Renal cortical epithelial cell (primary cell): ENCODE data around the gene PRPF19. TPM values are rescaled to one million over a fixed set of nuclear protein-coding genes. Genes with fewer than 3 reads are reported as not detected.
A peak's percentile ranks its signal among the peaks of the same experiment; 100 is the strongest.

Experiments used
- DNase-seq: peaks from one replicate; pipeline ENCODE4 v3.0.0-alpha.2; 2011; ENCODE audit warnings: low read depth
- total RNA-seq: library from RNA; depleted of rRNA; stranded (reverse); fragments of >200 nt; gene quantifications from 2 replicates; pipeline ENCODE4 v1.2.3, GENCODE V29; 2014

The PRPF19 gene
- 32.6 and 49.8 TPM in 2 replicates for total RNA-seq

DNA sequence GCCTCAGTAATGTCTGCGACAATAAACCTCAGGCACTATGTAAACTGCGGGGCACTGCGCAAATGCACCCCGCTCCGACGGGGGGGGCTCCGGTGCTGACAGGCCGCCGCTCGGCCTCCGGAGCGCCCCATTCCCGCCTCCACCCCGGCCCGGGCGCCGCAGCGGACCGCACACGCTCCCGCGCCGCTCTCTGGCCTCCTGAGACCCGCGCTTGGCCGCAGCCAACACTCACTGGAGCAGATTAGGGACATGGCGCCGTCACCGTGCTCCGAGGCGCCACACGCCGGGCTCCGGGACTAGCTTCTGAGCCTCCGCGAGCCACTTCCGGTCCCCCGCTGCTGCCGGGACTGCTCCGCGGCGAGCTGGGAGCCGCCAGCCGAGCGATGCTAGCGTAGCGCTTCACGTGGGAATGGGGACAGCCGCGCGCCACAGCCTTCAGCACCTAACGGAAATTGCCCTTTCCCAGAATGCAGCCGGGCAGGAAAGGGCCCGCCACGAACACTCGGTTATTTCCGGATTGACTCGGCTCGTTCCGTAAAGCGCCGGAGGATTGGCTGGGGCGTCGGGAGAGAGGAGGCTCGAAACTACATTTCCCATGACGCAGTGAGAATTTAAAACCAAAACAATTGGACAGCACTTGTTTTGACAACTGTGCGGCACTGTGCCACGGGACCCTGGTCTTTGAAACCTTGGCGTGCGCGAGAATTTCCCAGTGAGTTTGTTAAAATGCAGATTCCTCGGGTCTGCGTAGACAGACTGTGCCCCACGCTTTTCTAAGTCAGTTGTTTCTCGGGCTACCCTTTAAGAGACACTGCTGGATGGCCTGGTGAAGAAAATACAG lies at the start of gene PRPF19:
TSS of gene PRPF19 (minus strand) at position 454 of the 841 bp plus-strand sequence. CDS start at position 251, 203 bp downstream.
- DNase-seq, result peak; percentile 95

- no peak for DNase-seq
These were observed 49.2 kb upstream of the PRPF19 start for GRCh38 chr11:60955571-60955970.

GRCh38 chr11:60954421-60954820 lies 48.0 kb upstream of the PRPF19 start:
- DNase-seq, result no peak

- DNase-seq, result no peak
These were observed 47.4 kb upstream of the PRPF19 start for GRCh38 chr11:60953781-60954180.

GRCh38 chr11:60952742-60953170 lies 46.4 kb upstream of the PRPF19 start:
- no peak for DNase-seq

DNA sequence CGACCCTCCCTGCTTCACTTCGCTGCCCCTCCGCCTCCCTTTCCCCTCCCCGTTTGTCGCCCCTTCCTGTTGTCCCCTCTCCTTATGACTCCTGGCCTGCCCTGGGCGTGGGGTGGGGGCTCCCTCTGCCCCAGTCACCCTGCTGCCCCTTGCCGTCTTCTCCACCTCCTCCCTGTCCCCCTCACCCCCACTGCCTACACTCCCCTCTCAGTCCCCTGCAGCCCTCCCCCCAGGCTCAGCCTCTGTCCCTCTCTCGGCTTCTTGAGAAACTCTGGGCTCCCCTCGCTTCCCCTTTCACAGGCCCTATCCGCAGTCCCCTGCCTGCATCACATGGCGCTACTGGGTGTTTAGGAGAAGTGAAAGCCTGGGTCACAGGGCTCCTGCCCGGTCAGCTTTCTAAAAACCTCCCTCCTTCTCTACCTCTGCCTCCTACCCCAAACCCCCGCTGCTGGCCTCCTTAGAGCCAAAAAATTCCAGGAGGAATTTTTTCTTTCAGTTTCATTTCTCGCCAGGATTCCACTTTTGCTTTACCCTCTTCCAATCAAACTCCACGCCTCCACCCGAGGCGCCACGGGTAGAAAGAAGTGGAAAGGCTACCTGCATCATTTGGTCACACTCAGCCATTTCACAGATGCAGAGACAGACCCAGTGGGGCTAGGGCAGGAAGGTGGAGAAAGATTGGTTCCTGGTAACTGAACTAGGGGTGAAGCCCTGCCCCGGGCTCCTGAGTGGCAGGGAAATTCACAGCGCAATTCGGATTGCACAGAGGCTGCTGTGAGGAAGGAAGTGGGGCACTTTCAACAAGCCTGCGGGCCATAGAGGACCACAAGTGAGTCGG lies 45.7 kb upstream of the PRPF19 start, which contains the start of gene SLC15A3:
TSS of gene SLC15A3 (minus strand) at position 273 of the 838 bp plus-strand sequence. CDS start 625 bp downstream, outside the sequence.
- no peak for DNase-seq

GRCh38 chr11:60951606-60951903 lies 45.2 kb upstream of the PRPF19 start:
- DNase-seq, result no peak

DNA sequence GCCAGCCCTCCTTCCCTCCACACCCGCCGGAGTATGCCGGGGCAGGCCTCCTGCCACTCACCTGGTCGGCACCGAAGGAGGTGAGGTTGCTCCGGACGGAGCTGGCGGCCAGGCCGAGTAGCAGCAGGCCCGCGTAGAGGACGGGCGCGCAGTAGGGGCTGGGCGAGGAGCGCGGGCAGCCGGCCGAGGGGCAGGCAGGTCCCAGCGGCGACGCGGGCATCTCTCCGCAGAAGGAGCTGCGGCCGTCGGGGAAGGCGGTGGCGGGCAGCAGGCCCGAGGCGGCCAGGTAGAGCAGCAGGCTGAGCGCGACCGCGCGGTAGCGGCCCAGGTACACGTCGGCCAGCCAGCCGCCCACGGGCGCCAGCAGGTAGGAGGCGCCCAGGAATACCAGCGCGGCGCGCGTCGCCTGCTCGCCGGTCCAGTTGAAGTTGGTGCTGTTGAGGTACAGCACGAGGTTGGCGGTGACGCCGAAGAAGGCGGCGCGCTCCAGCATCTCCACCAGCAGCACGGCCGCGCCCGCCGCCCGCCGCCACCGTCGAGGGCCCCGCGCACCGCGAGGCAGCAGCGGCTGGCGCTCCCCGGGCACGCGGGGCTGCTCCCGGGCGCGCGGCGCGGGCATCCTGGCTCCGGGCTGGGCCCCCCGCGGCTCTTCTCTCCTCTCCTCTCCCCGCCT lies 44.7 kb upstream of the PRPF19 start:
- DNase-seq, result no peak

DNA sequence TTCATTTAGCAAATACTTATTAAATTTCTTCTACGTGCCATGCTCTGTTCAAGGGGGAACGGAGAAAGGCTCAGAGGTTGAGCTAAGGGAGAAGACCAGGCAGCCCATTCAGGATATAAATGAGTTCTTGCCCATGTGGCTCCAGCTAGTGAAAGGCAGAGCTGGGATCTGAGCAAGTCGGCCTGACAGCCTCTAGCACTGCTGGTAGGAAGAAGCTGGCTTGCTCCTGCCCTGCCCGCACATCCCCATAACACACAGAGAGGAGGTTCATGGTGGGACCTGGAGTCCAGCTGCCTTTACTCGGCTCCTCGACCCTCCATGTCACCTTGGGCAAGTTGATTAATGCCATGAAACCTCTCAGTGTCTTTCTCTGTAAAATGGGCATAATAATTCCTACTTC lies 43.6 kb upstream of the PRPF19 start:
- DNase-seq, result no peak

GRCh38 chr11:60948250-60948649 lies 41.9 kb upstream of the PRPF19 start:
- DNase-seq, result no peak

DNA sequence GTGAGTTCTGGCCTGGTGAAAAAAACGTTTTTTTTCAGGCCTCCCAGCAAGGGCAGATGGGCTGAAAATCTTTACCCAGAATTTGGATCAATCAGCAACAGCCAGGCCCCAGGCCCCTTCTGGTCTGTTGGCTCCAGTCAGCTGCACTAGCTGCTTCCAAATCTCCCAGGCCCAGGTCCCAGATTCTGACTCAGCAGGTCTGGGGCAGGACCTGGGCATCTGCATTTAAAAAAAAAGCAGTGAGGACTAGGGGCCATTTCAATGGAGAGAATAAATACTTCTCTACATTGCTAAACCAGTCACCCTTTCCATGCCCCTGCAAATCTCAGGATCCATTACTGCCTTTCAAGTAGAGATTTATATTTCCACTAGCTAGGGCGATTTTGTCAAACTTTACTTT lies 41.3 kb upstream of the PRPF19 start:
- no peak for DNase-seq

DNA sequence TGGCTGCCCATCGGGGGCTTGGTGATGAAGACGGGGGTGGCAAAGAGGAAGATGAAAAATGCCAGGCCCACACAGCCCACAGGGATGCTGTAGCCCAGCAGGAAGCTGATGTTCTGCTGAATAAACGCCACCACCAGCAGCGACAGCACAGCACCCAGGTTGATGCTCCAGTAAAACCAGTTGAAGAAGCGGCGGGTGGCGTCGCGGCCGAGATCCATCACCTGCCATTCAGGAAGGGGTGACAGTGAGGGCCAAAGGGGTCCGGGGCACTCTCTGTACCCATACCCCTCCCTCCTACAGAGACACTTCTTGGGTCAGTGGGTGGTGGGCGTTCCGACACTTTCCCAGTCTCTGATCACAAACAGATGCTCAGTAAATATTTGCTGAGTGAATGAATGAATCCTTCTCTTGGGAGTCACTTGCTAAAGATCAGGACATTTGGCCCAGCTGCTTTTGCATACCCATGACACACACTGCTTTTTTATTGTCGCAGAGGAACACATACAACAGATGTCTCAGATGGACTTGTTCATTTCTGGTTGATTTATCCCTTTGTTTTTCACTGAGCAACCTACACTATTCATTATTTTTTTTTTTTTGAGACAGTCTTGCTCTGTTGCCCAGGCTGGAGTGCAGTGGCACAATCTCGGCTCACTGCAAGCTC lies 40.3 kb upstream of the PRPF19 start:
- DNase-seq, result no peak

- no peak for DNase-seq
These were observed 38.9 kb upstream of the PRPF19 start for GRCh38 chr11:60945295-60945667.

- DNase-seq, result no peak
These were observed 38.3 kb upstream of the PRPF19 start for GRCh38 chr11:60944490-60945294.

DNA sequence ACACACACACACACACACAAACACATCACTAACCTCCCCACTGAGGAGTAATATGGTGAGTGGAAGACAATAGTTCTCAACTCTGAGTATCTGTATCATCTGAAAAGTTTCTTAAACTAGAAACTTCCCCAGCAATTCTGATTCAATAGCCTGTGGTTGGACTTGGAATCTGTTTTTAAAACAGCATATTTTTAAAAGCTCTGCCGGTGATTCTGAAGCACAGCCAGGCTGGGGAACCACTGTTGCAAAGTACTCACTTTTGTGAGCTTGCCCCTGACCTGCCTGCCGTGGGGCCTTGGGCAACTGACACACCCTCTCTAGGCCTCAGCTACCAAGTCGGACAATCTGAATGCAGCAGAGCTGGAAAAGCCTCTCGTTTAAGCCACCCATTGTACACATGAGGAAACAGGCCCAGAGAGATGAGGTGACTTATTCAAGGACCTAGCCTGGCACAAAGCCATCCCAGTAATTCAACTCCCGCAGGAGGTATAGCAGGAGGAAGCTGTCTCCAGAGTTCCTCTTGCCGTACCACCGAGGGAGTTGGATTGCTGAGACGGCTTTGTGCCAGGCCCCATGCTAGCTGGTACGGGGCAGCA lies 36.7 kb upstream of the PRPF19 start:
- DNase-seq, result peak; percentile 49

- DNase-seq, result no peak
These were observed 35.8 kb upstream of the PRPF19 start for GRCh38 chr11:60942219-60942618.

- no peak for DNase-seq
These were observed 35.2 kb upstream of the PRPF19 start for GRCh38 chr11:60941371-60942119.

GRCh38 chr11:60939855-60940254 lies 33.5 kb upstream of the PRPF19 start:
- no peak for DNase-seq

GRCh38 chr11:60939301-60939700 lies 32.9 kb upstream of the PRPF19 start:
- DNase-seq, result no peak

- DNase-seq, result no peak
These were observed 32.1 kb upstream of the PRPF19 start for GRCh38 chr11:60938500-60938899.
